HEK293T (cell line): ENCODE results near the gene PLEKHG4B.

ENCODE experiments used
- CTCF ChIA-PET: fragments of 350-600 bp; formaldehyde crosslinking; extraction: SDS; loops from one replicate; lab custom pipeline; 2021; ENCODE audit warnings: antibody characterized with exemption, inconsistent platforms; lab: Yijun Ruan, JAX
- POLR2A ChIA-PET: fragments of 350-600 bp; formaldehyde crosslinking; extraction: SDS; loops from one replicate; lab custom pipeline; 2020; ENCODE audit warnings: antibody characterized with exemption, inconsistent platforms; lab: Yijun Ruan, JAX
- DNase-seq: peaks from one replicate; pipeline ENCODE4 v3.0.0; 2012; ENCODE audit warnings: mixed read lengths; ENCODE audit errors: extremely low spot score
- ARNT ChIP-seq: fragments of 450-650 bp; IDR thresholded peaks from 2 replicates; pipeline ENCODE4 v1.6.1; 2017; ENCODE audit warnings: mild to moderate bottlenecking
- BHLHE40 ChIP-seq: fragments of 450-650 bp; IDR thresholded peaks from 2 replicates; pipeline ENCODE4 v1.6.1; 2016; ENCODE audit warnings: mild to moderate bottlenecking, moderate library complexity, borderline replicate concordance
- CTBP1 ChIP-seq: fragments of 450-650 bp; IDR thresholded peaks from 2 replicates; pipeline ENCODE4 v1.6.1; 2016; ENCODE audit warnings: borderline replicate concordance
- ELF4 ChIP-seq: fragments of 450-650 bp; IDR thresholded peaks from 2 replicates; pipeline ENCODE4 v1.6.1; 2017; ENCODE audit warnings: antibody characterized with exemption
- FOXA1 ChIP-seq: fragments of 450-650 bp; IDR thresholded peaks from 2 replicates; pipeline ENCODE4 v1.6.1; 2016; ENCODE audit warnings: mild to moderate bottlenecking
- FOXK2 ChIP-seq: fragments of 450-650 bp; IDR thresholded peaks from 2 replicates; pipeline ENCODE4 v1.6.1; 2016; ENCODE audit warnings: mild to moderate bottlenecking
- FOXM1 ChIP-seq: fragments of 450-650 bp; IDR thresholded peaks from 2 replicates; pipeline ENCODE4 v1.6.1; 2017; ENCODE audit warnings: mild to moderate bottlenecking, borderline replicate concordance
- HDGF ChIP-seq: fragments of 450-650 bp; IDR thresholded peaks from 2 replicates; pipeline ENCODE4 v1.6.1; 2017; ENCODE audit warnings: antibody characterized with exemption, borderline replicate concordance
- L3MBTL2 ChIP-seq: fragments of 450-650 bp; conservative IDR thresholded peaks from 2 replicates; pipeline ENCODE4 v1.6.1; 2016; ENCODE audit warnings: mild to moderate bottlenecking
- LEF1 ChIP-seq: fragments of 450-650 bp; IDR thresholded peaks from 2 replicates; pipeline ENCODE4 v1.6.1; 2017; ENCODE audit warnings: mild to moderate bottlenecking, borderline replicate concordance
- NFRKB ChIP-seq: fragments of 450-650 bp; IDR thresholded peaks from 2 replicates; pipeline ENCODE4 v1.6.1; 2016; ENCODE audit warnings: mild to moderate bottlenecking, moderate library complexity
- SP1 ChIP-seq: fragments of 450-650 bp; IDR thresholded peaks from 2 replicates; pipeline ENCODE4 v1.6.1; 2017
- SUZ12 ChIP-seq: fragments of 450-650 bp; IDR thresholded peaks from 2 replicates; pipeline ENCODE4 v1.6.1; 2016; ENCODE audit warnings: mild to moderate bottlenecking
- TARDBP ChIP-seq: fragments of 450-650 bp; IDR thresholded peaks from 2 replicates; pipeline ENCODE4 v1.6.1; 2016
- ZNF384 ChIP-seq: fragments of 450-650 bp; IDR thresholded peaks from 2 replicates; pipeline ENCODE4 v1.6.1; 2016
- TF ChIP-seq, protein P1 (sequence below): fragments of 450-650 bp; IDR thresholded peaks from 2 replicates; pipeline ENCODE4 v1.6.1; 2016

The PLEKHG4B gene

DNA sequence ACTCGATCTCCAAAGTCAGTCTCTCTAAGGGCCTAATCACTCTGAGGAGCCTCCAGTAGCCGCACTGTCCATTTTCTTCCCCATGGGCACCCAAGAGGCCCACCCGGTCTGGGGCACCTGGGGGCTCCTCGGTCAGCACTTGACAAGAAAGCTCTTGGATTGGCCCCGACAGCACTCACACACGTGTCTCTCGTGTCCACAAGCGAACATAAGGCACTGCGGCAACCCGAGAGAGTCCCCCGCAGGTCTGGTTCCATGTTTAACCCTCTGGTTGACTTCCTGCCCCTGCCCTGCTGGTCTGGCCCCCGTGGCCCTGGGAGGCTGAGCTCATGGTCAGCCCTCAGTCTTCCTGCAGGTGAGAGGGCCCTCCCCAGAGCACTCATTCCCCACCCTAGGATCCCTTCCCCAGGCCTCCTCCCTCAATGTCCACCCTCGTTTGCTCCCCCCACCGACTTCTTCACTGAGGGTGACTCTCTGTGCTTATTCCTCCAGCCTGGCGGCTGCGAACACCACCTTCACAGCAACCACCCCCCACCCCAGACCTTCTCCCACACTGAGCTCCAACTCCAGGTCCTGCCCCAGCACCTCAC, 83.0 kb downstream of the PLEKHG4B start:
- ChIA-PET CTCF (interaction anchor here (1.9 kb wide), 1 partner anchor 14 kb away, joined by 6 read pairs; no protein-coding TSS in a partner anchor), POLR2A (no interaction called here)
- no peak for DNase-seq
- TF ChIP-seq ZNF384 (no peak), SUZ12 (no peak), SP1 (no peak), FOXK2 (no peak), FOXM1 (no peak), TARDBP (no peak), BHLHE40 (no peak), LEF1 (no peak), CTBP1 (no peak), HDGF (no peak), L3MBTL2 (no peak), ARNT (no peak), ELF4 (no peak), FOXA1 (no peak), NFRKB (no peak)
- TF ChIP-seq, protein P1, sequence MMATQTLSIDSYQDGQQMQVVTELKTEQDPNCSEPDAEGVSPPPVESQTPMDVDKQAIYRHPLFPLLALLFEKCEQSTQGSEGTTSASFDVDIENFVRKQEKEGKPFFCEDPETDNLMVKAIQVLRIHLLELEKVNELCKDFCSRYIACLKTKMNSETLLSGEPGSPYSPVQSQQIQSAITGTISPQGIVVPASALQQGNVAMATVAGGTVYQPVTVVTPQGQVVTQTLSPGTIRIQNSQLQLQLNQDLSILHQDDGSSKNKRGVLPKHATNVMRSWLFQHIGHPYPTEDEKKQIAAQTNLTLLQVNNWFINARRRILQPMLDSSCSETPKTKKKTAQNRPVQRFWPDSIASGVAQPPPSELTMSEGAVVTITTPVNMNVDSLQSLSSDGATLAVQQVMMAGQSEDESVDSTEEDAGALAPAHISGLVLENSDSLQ, result no peak

DNA sequence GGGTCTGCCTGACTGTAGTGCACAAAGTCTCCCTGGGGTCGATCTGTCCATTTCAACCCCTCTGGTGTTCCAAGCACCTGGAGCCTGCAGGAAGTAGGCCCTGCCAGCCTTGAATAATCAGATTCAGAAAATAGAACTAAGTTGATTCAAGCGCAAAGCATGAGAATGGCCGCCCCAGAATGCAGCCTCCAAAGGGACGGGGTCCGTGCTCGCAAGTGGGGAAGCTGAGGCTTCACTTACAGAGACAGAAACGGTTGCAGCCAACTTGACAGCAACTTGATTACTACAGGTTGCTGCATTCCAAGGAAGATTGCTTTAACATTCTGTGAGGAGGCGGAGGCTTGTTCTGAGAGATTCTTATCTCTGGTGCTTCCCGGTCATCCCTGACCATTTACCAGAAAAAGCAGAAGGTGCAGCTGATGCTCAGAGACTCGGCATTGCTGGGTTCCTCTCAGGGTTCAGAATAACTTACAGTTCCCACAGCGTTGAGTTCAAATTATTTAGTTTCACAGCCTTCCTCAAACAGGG, 84.4 kb downstream of the PLEKHG4B start:
- ChIA-PET POLR2A (no interaction called here), CTCF (no interaction called here)
- DNase-seq, result no peak
- TF ChIP-seq FOXA1 (no peak), SP1 (no peak), ARNT (no peak), L3MBTL2 (no peak)

DNA sequence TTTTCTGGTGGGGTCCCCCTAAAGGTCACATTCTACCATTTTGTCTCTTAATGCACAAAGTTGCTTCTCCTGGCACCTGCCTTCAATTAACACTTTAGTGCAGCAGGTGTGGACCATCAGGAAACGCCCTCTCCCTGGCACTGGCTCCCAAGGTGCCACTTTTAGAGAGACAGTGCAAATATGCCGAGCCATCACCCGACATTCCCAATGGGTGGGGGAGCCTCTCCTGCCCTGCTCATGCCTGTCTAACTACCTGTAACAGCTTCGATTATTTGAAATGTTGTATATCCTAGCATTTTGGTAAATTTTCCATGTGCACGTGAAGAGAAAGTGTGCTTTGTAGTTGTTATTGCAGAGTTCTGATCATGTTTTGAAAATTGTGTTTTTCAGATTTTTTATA, 86.1 kb downstream of the PLEKHG4B start:
- no peak for DNase-seq
- CTCF ChIA-PET, result interaction anchor here (0.7 kb wide), 1 partner anchor 100 kb away, joined by 3 read pairs; no protein-coding TSS in a partner anchor
- POLR2A ChIA-PET, result no interaction called here
- TF ChIP-seq FOXM1 (no peak), FOXK2 (no peak), LEF1 (no peak), SP1 (no peak)

DNA sequence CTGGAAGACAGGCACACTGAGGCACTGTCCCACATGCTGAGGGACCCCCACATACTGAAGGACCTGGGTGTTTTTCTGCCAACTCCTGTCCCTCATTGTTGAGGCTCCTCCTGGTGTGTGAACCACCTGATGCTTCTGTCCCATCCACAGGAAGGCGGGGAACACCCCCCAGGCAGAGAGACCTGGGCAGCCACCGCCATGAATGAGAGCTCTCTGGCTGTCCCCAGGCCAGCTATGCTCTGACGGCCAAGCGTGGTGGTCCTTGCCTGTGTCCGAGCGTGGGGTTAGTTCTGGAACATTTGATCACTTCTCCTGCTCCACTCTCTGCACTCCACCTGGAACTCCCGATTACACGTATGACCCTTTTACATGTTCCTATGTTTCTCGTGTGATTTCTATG, 87.4 kb downstream of the PLEKHG4B start:
- TF ChIP-seq LEF1, result no peak
- TF ChIP-seq SP1, result no peak
- no peak for TF ChIP-seq ZNF384
- no peak for TF ChIP-seq FOXK2
- no peak for TF ChIP-seq SUZ12
- TF ChIP-seq BHLHE40, result no peak
- TF ChIP-seq NFRKB, result no peak
- TF ChIP-seq HDGF, result no peak
- TF ChIP-seq, protein P1, result no peak
- no peak for TF ChIP-seq L3MBTL2
- no peak for TF ChIP-seq ELF4
- TF ChIP-seq FOXM1, result no peak
- CTCF ChIA-PET, result interaction anchor here (1.4 kb wide), 1 partner anchor 9 kb away, joined by 9 read pairs; no protein-coding TSS in a partner anchor
- POLR2A ChIA-PET, result no interaction called here
- no peak for DNase-seq

DNA sequence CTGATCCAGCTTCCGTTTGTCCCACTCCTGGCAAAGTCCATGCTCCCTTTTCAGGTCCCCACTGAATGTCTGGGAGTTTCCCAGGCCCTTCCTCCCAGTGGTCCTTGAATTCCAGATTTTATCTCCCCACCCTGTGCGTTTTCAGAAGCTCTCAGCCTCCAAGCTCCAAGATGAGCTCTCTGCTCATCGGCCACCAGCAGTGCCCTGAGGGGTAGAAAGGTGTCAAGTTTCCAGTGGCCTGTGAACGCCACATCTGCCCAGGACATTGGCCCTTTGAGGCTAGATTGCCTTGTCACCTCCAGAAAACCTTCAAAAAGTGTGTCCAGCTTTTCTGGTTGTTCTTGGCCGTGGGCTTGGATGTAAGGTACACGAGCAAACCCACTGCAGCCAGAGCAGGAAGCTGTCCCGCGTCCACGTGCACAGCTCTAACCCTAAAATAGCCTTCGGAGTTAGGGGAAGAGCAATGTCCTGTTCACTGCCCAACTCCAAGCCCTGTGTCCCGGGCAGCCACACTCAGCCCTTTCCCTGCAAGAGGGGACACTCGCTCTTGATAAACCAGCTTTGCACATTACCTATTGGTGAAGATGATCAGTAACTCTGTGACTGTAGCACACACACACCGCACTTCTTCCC, 88.4 kb downstream of the PLEKHG4B start:
- CTCF ChIA-PET, result interaction anchor here (1.4 kb wide), 1 partner anchor 8 kb away, joined by 9 read pairs; no protein-coding TSS in a partner anchor
- no peak for TF ChIP-seq CTBP1
- no peak for TF ChIP-seq ELF4
- TF ChIP-seq NFRKB, result no peak
- TF ChIP-seq SP1, result no peak
- TF ChIP-seq SUZ12, result no peak
- no peak for TF ChIP-seq BHLHE40
- TF ChIP-seq, protein P1, result no peak
- no peak for TF ChIP-seq TARDBP
- TF ChIP-seq FOXM1, result no peak
- no peak for TF ChIP-seq FOXA1
- no peak for TF ChIP-seq L3MBTL2
- no peak for TF ChIP-seq FOXK2
- TF ChIP-seq LEF1, result no peak
- POLR2A ChIA-PET, result interaction anchor here (0.8 to 1.2 kb wide), 4 partner anchors 8 to 91 kb away, joined by 3 to 4 read pairs (median 3); partner anchors contain the start of genes PDCD6 and SDHA
- DNase-seq, result peak; percentile 25

DNA sequence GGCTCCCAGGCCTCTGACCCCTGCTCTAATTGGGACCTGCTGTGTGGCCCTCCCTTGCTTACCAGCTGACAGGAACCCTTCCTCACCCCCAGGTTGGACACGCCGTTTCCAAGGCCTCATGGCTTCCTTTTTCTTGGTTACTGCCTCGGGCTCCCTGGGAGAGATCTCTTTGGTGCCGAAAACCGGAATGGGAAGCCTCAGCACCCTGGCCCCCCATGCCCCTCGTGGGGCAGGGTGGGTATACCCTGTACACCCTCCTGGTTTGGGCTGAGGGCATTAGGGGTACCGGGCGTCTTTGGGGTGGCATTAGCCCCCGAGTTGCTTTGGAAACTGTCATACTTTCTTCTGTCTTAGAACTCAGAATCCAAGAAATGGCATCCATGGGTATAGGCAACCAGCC, 89.2 kb downstream of the PLEKHG4B start:
- ChIA-PET CTCF (interaction anchor here (1.4 kb wide), 1 partner anchor 7 kb away, joined by 9 read pairs; no protein-coding TSS in a partner anchor), POLR2A (interaction anchor here (0.8 to 1.0 kb wide), 3 partner anchors 7 to 37 kb away, joined by 3 to 4 read pairs (median 3); partner anchors contain the start of gene SDHA)

More for the DNA sequence above, 89.2 kb downstream of the PLEKHG4B start:
- DNase-seq, result no peak
- TF ChIP-seq ARNT, result no peak
- TF ChIP-seq SUZ12, result no peak
- TF ChIP-seq CTBP1, result no peak
- TF ChIP-seq FOXA1, result no peak
- no peak for TF ChIP-seq NFRKB
- TF ChIP-seq, protein P1, result no peak
- TF ChIP-seq L3MBTL2, result no peak
- no peak for TF ChIP-seq LEF1
- no peak for TF ChIP-seq FOXK2
- TF ChIP-seq ZNF384, result no peak
- no peak for TF ChIP-seq TARDBP
- TF ChIP-seq HDGF, result no peak
